Hematopoietic multipotent progenitor cell treated with erythropoietin and hydrocortisone succinate and interleukin-3 and kit ligand, for 6 days (in vitro differentiated cells): ENCODE results near the gene ZNF143.
"Not testable (repeated sequence)": the region's sequence is repeated elsewhere in the genome, so short reads cannot be mapped to it uniquely, and the experiment has no call there.

Experiments
- DNase-seq: peaks from one replicate; pipeline ENCODE4 v3.0.0-alpha.2; 2015

Gene ZNF143

GRCh38 chr11:9460322-9461062 is at the start of gene ZNF143:
TSS of gene ZNF143 (plus strand) at chr11:9461012. CDS start at chr11:9471309, 10,297 bp downstream.
- DNase-seq = peak; percentile 100

GRCh38 chr11:9428706-9429105 is 32.1 kb upstream of the ZNF143 start:
- no peak for DNase-seq

GRCh38 chr11:9438611-9439010 is 22.2 kb upstream of the ZNF143 start:
- DNase-seq = no peak

GRCh38 chr11:9446230-9446629 is 14.6 kb upstream of the ZNF143 start:
- DNase-seq = peak; percentile 13

- no peak for DNase-seq
These were observed 12.0 kb upstream of the ZNF143 start for GRCh38 chr11:9448576-9449352.

- DNase-seq = not testable (repeated sequence)
These were observed 8.8 kb upstream of the ZNF143 start for GRCh38 chr11:9452023-9452422.

GRCh38 chr11:9455722-9456121 is 5.1 kb upstream of the ZNF143 start:
- no peak for DNase-seq

- DNase-seq = peak; percentile 69
These were observed 1.0 kb upstream of the ZNF143 start for GRCh38 chr11:9459667-9460321.

GRCh38 chr11:9461063-9461759 is 399 bp downstream of the ZNF143 start:
- DNase-seq = peak; percentile 92

- peak; percentile 57 for DNase-seq
These were observed 935 bp downstream of the ZNF143 start for GRCh38 chr11:9461760-9462134.

- DNase-seq = peak; percentile 20
These were observed 1.5 kb downstream of the ZNF143 start for GRCh38 chr11:9462172-9462799.

GRCh38 chr11:9462806-9463537 is 2.2 kb downstream of the ZNF143 start:
- DNase-seq = peak; percentile 38

- DNase-seq = no peak
These were observed 10.0 kb downstream of the ZNF143 start for GRCh38 chr11:9470765-9471164.

GRCh38 chr11:9473408-9473807 is 12.6 kb downstream of the ZNF143 start:
- no peak for DNase-seq

GRCh38 chr11:9479899-9480298 is 19.1 kb downstream of the ZNF143 start:
- no peak for DNase-seq

GRCh38 chr11:9489080-9489765 is 28.4 kb downstream of the ZNF143 start:
- DNase-seq = no peak

- no peak for DNase-seq
These were observed 29.6 kb downstream of the ZNF143 start for GRCh38 chr11:9490376-9490775.

GRCh38 chr11:9493492-9493891 is 32.7 kb downstream of the ZNF143 start:
- DNase-seq = peak; percentile 25

GRCh38 chr11:9494316-9494715 is 33.5 kb downstream of the ZNF143 start:
- no peak for DNase-seq

- no peak for DNase-seq
These were observed 35.1 kb downstream of the ZNF143 start for GRCh38 chr11:9495803-9496514.
